Subcutaneous preadipocyte (primary cell): ENCODE data around the gene TTC39C. TPM values are rescaled to one million over a fixed set of nuclear protein-coding genes. Genes with fewer than 3 reads are reported as not detected.

Experiments used
- small RNA-seq: library from RNA; depleted of rRNA; stranded (forward); fragments of <200 nt; gene quantifications from one replicate; pipeline ENCODE3, GENCODE V24; 2012
- total RNA-seq: library from RNA; depleted of rRNA; stranded (reverse); fragments of >200 nt; gene quantifications from 2 replicates; pipeline ENCODE4 v1.2.3, GENCODE V29; 2012

The TTC39C gene
- 25.6 and 27.6 TPM in 2 replicates for total RNA-seq

GRCh38 chr18:24014062-24014985 is at the start of gene TTC39C:
TTC39C (plus strand) TSS chr18:24014754; CDS start chr18:24014872, 118 bp downstream.

GRCh38 chr18:24138789-24139616 is 124.4 kb downstream of the TTC39C start, which contains the start of gene CABYR:
CABYR (plus strand) TSS chr18:24139062; CDS start chr18:24143115, 4,053 bp downstream.

Small RNA genes within 50 kb of the gene (small RNA-seq; reads per million reads assigned to genes)
- gene RF00017 (not detected), gene RNA5SP452 (not detected), gene RNU5A-6P (not detected)

Other genes starting within 250 kb of the TTC39C start
- gene CABYR, start 124.3 kb downstream of the TTC39C start, total RNA-seq, result 3.5 and 4.8 TPM in 2 replicates